GM12878 (cell line): ENCODE measurements around the gene KRTAP2-1. TPM values are rescaled to one million over a fixed set of nuclear protein-coding genes. Genes with fewer than 3 reads are reported as not detected.
"Not testable (repeated sequence)": the region's sequence is repeated elsewhere in the genome, so short reads cannot be mapped to it uniquely, and the experiment has no call there.

ENCODE experiments used
- ATAC-seq: fragments of 200-7000 bp; cut with Tn5 transposase; 3 replicates; pipeline ENCODE4 v1.9.1; 2020; ENCODE audit warnings: mild to moderate bottlenecking, moderate library complexity
- BruUV-seq: library from RNA; stranded (reverse); fragments of 400-500 nt; replicated peaks from 2 replicates; lab custom pipeline; 2021; lab: Mats Ljungman, UMichigan
- CTCF ChIA-PET: fragments of 300-600 bp; sonication (Branson Sonifier 250); formaldehyde crosslinking; extraction: SDS; loops from one replicate; lab custom pipeline; 2021; ENCODE audit warnings: inconsistent platforms; lab: Yijun Ruan, JAX
- POLR2A ChIA-PET: fragments of 350-600 bp; formaldehyde crosslinking; extraction: SDS; loops from one replicate; lab custom pipeline; 2021; ENCODE audit warnings: inconsistent platforms; lab: Charles Lee
- RAD21 ChIA-PET: fragments of 300-600 bp; sonication (Branson Sonifier 250); formaldehyde crosslinking; loops from one replicate; lab custom pipeline; 2023; ENCODE audit warnings: antibody characterized with exemption; ENCODE audit not compliant: unreplicated experiment; lab: Charles Lee
- SMC1A ChIA-PET: fragments of 300-600 bp; sonication (Branson Sonifier 250); formaldehyde crosslinking; loops from one replicate; lab custom pipeline; 2023; ENCODE audit not compliant: unreplicated experiment, uncharacterized antibody; lab: Charles Lee
- DNase-seq: peaks from one replicate; pipeline ENCODE4 v3.0.0-alpha.2; 2011; ENCODE audit warnings: low read depth, low spot score
- FAIRE-seq: peaks from 3 replicates; lab custom pipeline; 2011; peaks lifted over from hg19 to GRCh38; lab: Jason Lieb, UNC
- H2AFZ ChIP-seq: 2 replicates; pipeline ENCODE4 v1.6.0; 2011; ENCODE audit warnings: low read depth, low read length, control low read depth; ENCODE audit not compliant: control insufficient read depth
- H3K27ac ChIP-seq: 2 replicates; pipeline ENCODE4 v1.5.1; 2011; ENCODE audit warnings: control low read depth; ENCODE audit not compliant: control insufficient read depth, insufficient read depth
- H3K27me3 ChIP-seq, 2 experiments: replicated peaks in 1 of 2; 2 replicates each; pipeline versions ENCODE4 v1.6.0 to v1.6.1; 2011; ENCODE audit warnings: low read length in 1 of 2; ENCODE audit not compliant: control insufficient read depth in 2 of 2, insufficient read depth in 2 of 2
- H3K36me3 ChIP-seq, 2 experiments: 2 replicates each; pipeline ENCODE4 v1.5.1; 2011; ENCODE audit warnings: low read length in 1 of 2; ENCODE audit not compliant: control insufficient read depth in 2 of 2, insufficient read depth in 2 of 2
- H3K4me1 ChIP-seq: 2 replicates; pipeline ENCODE4 v1.6.1; 2011; ENCODE audit warnings: mild to moderate bottlenecking, low read length, moderate library complexity, mixed read lengths; ENCODE audit not compliant: control insufficient read depth, insufficient read depth
- H3K4me2 ChIP-seq: 2 replicates; pipeline ENCODE4 v1.6.0; 2011; ENCODE audit warnings: control low read depth; ENCODE audit not compliant: control insufficient read depth, insufficient read depth
- H3K4me3 ChIP-seq: fragments of 200-600 bp; sonication (generic); 2 replicates; pipeline ENCODE4 v1.5.1; 2016
- H3K79me2 ChIP-seq: 2 replicates; pipeline ENCODE4 v1.6.0; 2011; ENCODE audit warnings: low read length; ENCODE audit not compliant: control insufficient read depth, insufficient read depth
- H3K9ac ChIP-seq: 2 replicates; pipeline ENCODE4 v1.8.0; 2011; ENCODE audit warnings: low read length, control low read depth, mixed read lengths; ENCODE audit not compliant: control insufficient read depth, insufficient read depth
- H3K9me3 ChIP-seq: replicated peaks from 3 replicates; pipeline ENCODE4 v1.5.1; 2011; ENCODE audit warnings: mild to moderate bottlenecking, low read length; ENCODE audit not compliant: control insufficient read depth, insufficient read depth
- H4K20me1 ChIP-seq: 2 replicates; pipeline ENCODE4 v1.6.0; 2011; ENCODE audit not compliant: control insufficient read depth, insufficient read depth
- CBFB ChIP-seq: IDR thresholded peaks from 2 replicates; pipeline ENCODE4 v1.6.1; 2016; ENCODE audit warnings: antibody characterized with exemption, low read depth
- IRF4 ChIP-seq: IDR thresholded peaks from 2 replicates; pipeline ENCODE4 v1.6.1; 2011; ENCODE audit warnings: low read depth, low read length
- NR2C1 ChIP-seq: fragments of 450-650 bp; IDR thresholded peaks from 2 replicates; pipeline ENCODE4 v1.6.1; 2017; ENCODE audit warnings: antibody characterized with exemption, mild to moderate bottlenecking, moderate library complexity
- PKNOX1 ChIP-seq: fragments of 450-650 bp; IDR thresholded peaks from 2 replicates; pipeline ENCODE4 v1.6.1; 2016; ENCODE audit warnings: mild to moderate bottlenecking
- RUNX3 ChIP-seq: IDR thresholded peaks from 2 replicates; pipeline ENCODE4 v1.6.1; 2012; ENCODE audit warnings: low read length, inconsistent platforms
- ZNF274 ChIP-seq: IDR thresholded peaks from one replicate; pipeline ENCODE4 v1.8.0; 2011; ENCODE audit not compliant: insufficient read length, insufficient read depth
- WGBS: methylation state at CpG from one replicate; pipeline ENCODE4 v1.1.6; 2016; ENCODE audit warnings: low lambda C conversion rate; ENCODE audit not compliant: insufficient replicate concordance, insufficient coverage; ENCODE audit errors: missing lambda C conversion rate; 5-methylcytosine and 5-hydroxymethylcytosine counted together
- in situ Hi-C: fragments of 300-500 bp; cut with MboI; formaldehyde crosslinking; loops from 9 replicates; pipeline ENCODE4 v1.14.3; 2018; ENCODE audit warnings: mixed read lengths
- intact Hi-C: fragments of 100-400 bp; cut with micrococcal nuclease; formaldehyde crosslinking; loops from one replicate; pipeline ENCODE4 v1.14.2; 2022; ENCODE audit not compliant: unreplicated experiment
- polyA plus RNA-seq, 11 experiments: library from polyadenylated mRNA; depleted of rRNA in 4 of 11; unstranded in 6 of 11; stranded (reverse) in 5 of 11; fragments of >200 nt; fragmentation: Nextera tagmentation in 4 of 11; fragmentation: Illumina TruSeq in 1 of 11; extraction: Ambion mirVana in 4 of 11; extraction: Trizol in 1 of 11; gene quantifications; 1 replicate in 1 of 11; 2 replicates in 10 of 11; pipeline versions ENCODE4 v1.2.1 to v1.2.3, GENCODE V29; 2011 to 2016; ENCODE audit warnings: inconsistent platforms in 2 of 11, missing spikeins in 2 of 11, low read depth in 1 of 11
- total RNA-seq, 4 experiments: library from RNA; depleted of rRNA in 3 of 4; stranded (reverse); fragments of >200 nt in 3 of 4; fragmentation: Illumina TruSeq in 1 of 4; extraction: Trizol in 1 of 4; gene quantifications; 2 replicates each; pipeline versions ENCODE4 v1.2.1 to v1.2.3, GENCODE V29; 2013 to 2021

KRTAP2-1 gene
- total and polyA plus RNA-seq, 10 of the 15 experiments (the other 5 are each of a cell fraction or from before 2014, with no cell fraction given): not detected

GRCh38 chr17:41001795-41002194 lies 45.3 kb downstream of the KRTAP2-1 start:
- Histone ChIP-seq H3K79me2 (no peaks in the 10 kb centered on the region), H3K4me2 (no peak overlapping the region), H3K27ac (no peak overlapping the region), H3K9me3 (no peaks in the 10 kb centered on the region), H3K4me1 (no peaks in the 10 kb centered on the region), H4K20me1 (no peaks in the 10 kb centered on the region), H3K36me3 (no peaks in the 10 kb centered on the region), H3K4me3 (no peak overlapping the region), H2AFZ (no peak overlapping the region), H3K9ac (no peak overlapping the region), H3K27me3 (peaks cover 0 to 1% of the 10 kb centered on the region in 2 experiments; a peak in 2 of 4 replicates)
- DNase-seq (no peak), ATAC-seq (no peak), FAIRE-seq (no peak)
- TF ChIP-seq ZNF274: no peak
- no peak for TF ChIP-seq CBFB
- no peak for TF ChIP-seq PKNOX1
- no peak for TF ChIP-seq IRF4
- no peak for TF ChIP-seq RUNX3
- no peak for TF ChIP-seq NR2C1
- intact Hi-C loops: no loop called here
- ChIA-PET POLR2A (no interaction called here), SMC1A (no interaction called here), CTCF (no interaction called here), RAD21 (no interaction called here)
- in situ Hi-C loops: no loop called here
- 52% methylated on average over 4 of the region's 4 CpGs for WGBS
- no TSS peak for BruUV-seq

- in situ Hi-C loops, H3K36me3 ChIP-seq, ATAC-seq, H3K4me3 ChIP-seq, CTCF ChIA-PET, BruUV-seq, SMC1A ChIA-PET, H3K9ac ChIP-seq, intact Hi-C loops, H3K4me2 ChIP-seq, H4K20me1 ChIP-seq, H3K9me3 ChIP-seq, H3K79me2 ChIP-seq, H2AFZ ChIP-seq, DNase-seq, H3K27ac ChIP-seq, POLR2A ChIA-PET, H3K4me1 ChIP-seq, RAD21 ChIA-PET, H3K27me3 ChIP-seq, FAIRE-seq: not testable (repeated sequence)
- WGBS: 46% methylated on average over 4 of the region's 6 CpGs
Measured at GRCh38 chr17:40999563-40999962, 47.6 kb downstream of the KRTAP2-1 start, which contains the start of gene KRTAP3-2. KRTAP3-2 (minus strand) TSS chr17:40999906; CDS start chr17:40999853, 53 bp downstream.
